GM12878 (cell line): ENCODE results near the gene ABI1.

Source experiments
- USF1 ChIP-seq: IDR thresholded peaks from 2 replicates; pipeline ENCODE4 v1.6.1; 2011; ENCODE audit warnings: borderline replicate concordance, low read depth, mild to moderate bottlenecking, moderate library complexity, mixed read lengths, low read length; ENCODE audit not compliant: insufficient read depth; ENCODE audit errors: extremely low read length
- YBX1 ChIP-seq: fragments of 450-650 bp; IDR thresholded peaks from 2 replicates; pipeline ENCODE4 v1.6.1; 2016; ENCODE audit warnings: antibody characterized with exemption
- TF ChIP-seq, protein P1 (sequence below), 3 experiments: IDR thresholded peaks in 2 of 3; conservative IDR thresholded peaks in 1 of 3; 2 replicates each; pipeline ENCODE4 v1.5.1; 2011; ENCODE audit warnings: low read depth in 3 of 3, low read length in 3 of 3, mild to moderate bottlenecking in 3 of 3, control low read depth in 2 of 3, moderate library complexity in 2 of 3, inconsistent platforms in 1 of 3, mixed read lengths in 1 of 3; ENCODE audit not compliant: control insufficient read depth in 2 of 3, insufficient read depth in 1 of 3; ENCODE audit errors: extremely low read depth in 1 of 3

- TF ChIP-seq YBX1 (no peak), USF1 (no peak)
- TF ChIP-seq, protein P1, sequence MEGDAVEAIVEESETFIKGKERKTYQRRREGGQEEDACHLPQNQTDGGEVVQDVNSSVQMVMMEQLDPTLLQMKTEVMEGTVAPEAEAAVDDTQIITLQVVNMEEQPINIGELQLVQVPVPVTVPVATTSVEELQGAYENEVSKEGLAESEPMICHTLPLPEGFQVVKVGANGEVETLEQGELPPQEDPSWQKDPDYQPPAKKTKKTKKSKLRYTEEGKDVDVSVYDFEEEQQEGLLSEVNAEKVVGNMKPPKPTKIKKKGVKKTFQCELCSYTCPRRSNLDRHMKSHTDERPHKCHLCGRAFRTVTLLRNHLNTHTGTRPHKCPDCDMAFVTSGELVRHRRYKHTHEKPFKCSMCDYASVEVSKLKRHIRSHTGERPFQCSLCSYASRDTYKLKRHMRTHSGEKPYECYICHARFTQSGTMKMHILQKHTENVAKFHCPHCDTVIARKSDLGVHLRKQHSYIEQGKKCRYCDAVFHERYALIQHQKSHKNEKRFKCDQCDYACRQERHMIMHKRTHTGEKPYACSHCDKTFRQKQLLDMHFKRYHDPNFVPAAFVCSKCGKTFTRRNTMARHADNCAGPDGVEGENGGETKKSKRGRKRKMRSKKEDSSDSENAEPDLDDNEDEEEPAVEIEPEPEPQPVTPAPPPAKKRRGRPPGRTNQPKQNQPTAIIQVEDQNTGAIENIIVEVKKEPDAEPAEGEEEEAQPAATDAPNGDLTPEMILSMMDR (IDR thresholded peaks at IDR 0.05 in 2 of 3, conservative IDR thresholded peaks at IDR 0.05 in 1 of 3; ENCODE audit: control insufficient read depth in 2 of 3, extremely low read depth in 1 of 3, insufficient read depth in 1 of 3, low read depth in 3 of 3, low read length in 3 of 3), result peak; percentile 62 to 83 (median 68); a peak in 5 of 6 replicates
Measured at GRCh38 chr10:26861205-26861998, 644 bp upstream of the ABI1 start.
